Pancreas (tissue), 10 donors: ENCODE data around the gene CYP26B1. TPM values are rescaled to one million over a fixed set of nuclear protein-coding genes. Genes with fewer than 3 reads are reported as not detected.
A peak's percentile ranks its signal among the peaks of the same experiment; 100 is the strongest.

Experiments used
- ATAC-seq, 4 donors: fragments of 200-7000 bp; cut with Tn5 transposase; one replicate each; pipeline versions ENCODE4 v1.8.0 to v1.9.1; 2020; ENCODE audit warnings: mild to moderate bottlenecking in 4 of 4, moderate library complexity in 4 of 4
- DNase-seq, 6 donors: peaks; one replicate each; pipeline ENCODE4 v3.0.0-alpha.2; 2020
- FAIRE-seq: peaks from 2 replicates; lab custom pipeline; 2012; peaks lifted over from hg19 to GRCh38; lab: Jason Lieb, UNC
- H3K27ac ChIP-seq, 4 donors: fragments of 200-600 bp; sonication (generic); 1 replicate in 3 of 4; 2 replicates in 1 of 4; pipeline versions ENCODE4 v1.5.0 to v1.8.0; 2020
- H3K27me3 ChIP-seq, 4 donors: fragments of 200-600 bp; one replicate each; pipeline ENCODE4 v1.8.0; 2021
- H3K36me3 ChIP-seq, 3 donors: fragments of 200-600 bp; sonication (generic) in 1 of 3; one replicate each; pipeline versions ENCODE4 v1.5.0 to v1.8.0; 2020 to 2021
- H3K4me1 ChIP-seq, 3 donors: fragments of 200-600 bp; one replicate each; pipeline ENCODE4 v1.8.0; 2021
- H3K4me3 ChIP-seq, 4 donors: fragments of 200-600 bp; sonication (generic) in 2 of 4; one replicate each; pipeline versions ENCODE4 v1.5.0 to v1.8.0; 2020 to 2021
- H3K9me3 ChIP-seq, 4 donors: fragments of 200-600 bp; one replicate each; pipeline ENCODE4 v1.8.0; 2021
- CTCF ChIP-seq, 4 donors: fragments of 200-600 bp; sonication (generic) in 3 of 4; IDR thresholded peaks; one replicate each; pipeline versions ENCODE4 v1.5.0 to v1.8.0; 2021; ENCODE audit warnings: antibody characterized with exemption in 4 of 4
- WGBS, 2 donors: extraction: QIAGEN DNeasy Blood & Tissue Kit; methylation state at CpG; one replicate each; pipeline ENCODE4 v1.1.7; 2013; 5-methylcytosine and 5-hydroxymethylcytosine counted together
- intact Hi-C, 3 donors: fragments of 100-400 bp; cut with DNase I; formaldehyde crosslinking; loops; one replicate each; pipeline versions ENCODE4 v1.11.1 to v1.14.2; 2022
- polyA plus RNA-seq, 2 donors: library from polyadenylated mRNA; stranded (reverse); fragments of 200-250 nt; gene quantifications; one replicate each; pipeline ENCODE4 v1.2.3, GENCODE V29; 2013
- total RNA-seq, 6 donors: library from RNA; stranded (reverse); fragmentation: NEBNext Ultra II Directional in 4 of 6; extraction: Animal tissue kit (Norgen Biotek cat#: 25700) in 4 of 6; gene quantifications; one replicate each; pipeline versions ENCODE4 v1.2.1 to v1.2.4, GENCODE V29; 2021 to 2023
- donor health status: healthy with polysubstance abuse.
- donor health status: DM: no; HTN: no; CAD: no; lungs with moderate emphysema.
- donor health status: DM: no; HTN: no; CAD: no.
- donor health status: control.
- donor health status: control.
- donor health status: Bipolar disorder and iron deficiency.
- donor health status: DM: yes; HTN: yes; CAD: no.
- donor health status: DM: no; HTN: no; CAD: no.
- donor health status: DM: no; HTN: no; CAD: no.
- donor health status: DM: yes; HTN: yes; CAD: no.

The CYP26B1 gene
- total and polyA plus RNA-seq, 8 donors = 0.16 to 1.3 (median 0.46) TPM

GRCh38 chr2:72145289-72145657 is 2.4 kb downstream of the CYP26B1 start:
- Histone ChIP-seq H3K27me3 (peaks cover 0 to 26% (median 2%) of the 10 kb centered on the region in 4 donors), H3K27ac (no peak overlapping the region), H3K36me3 (no peaks in the 10 kb centered on the region), H3K9me3 (no peaks in the 10 kb centered on the region), H3K4me3 (peak overlapping the region; percentile 20 to 43 (median 33)), H3K4me1 (peaks cover 12 to 29% (median 16%) of the 10 kb centered on the region in 3 donors)
- intact Hi-C loops = loop anchor here (5.0 to 10.0 kb wide), 4 partner anchors 218 to 600 kb away; no protein-coding TSS in a partner anchor
- peak; percentile 3 to 10 (median 7) for ATAC-seq
- 1% methylated on average over 29 of the region's 29 CpGs for WGBS, 2 donors
- no peak for TF ChIP-seq CTCF (IDR thresholded peaks at IDR 0.05)
- no peak for FAIRE-seq
- DNase-seq = peak in 2 of 6 donors; percentile 35 to 64

- WGBS, 2 donors = 1% methylated on average over 49 to 63 of the region's 63 CpGs
- peak in 3 of 6 donors; percentile 46 to 79 (median 73) for DNase-seq
- H3K4me1 ChIP-seq = peaks cover 12 to 25% (median 13%) of the 10 kb centered on the region in 3 donors
- intact Hi-C loops = loop anchor here (5.0 to 10.0 kb wide), 4 partner anchors 217 to 600 kb away; no protein-coding TSS in a partner anchor
- H3K36me3 ChIP-seq = no peaks in the 10 kb centered on the region
- no peak for TF ChIP-seq CTCF (IDR thresholded peaks at IDR 0.05)
- ATAC-seq = peak; percentile 22 to 65 (median 50)
- H3K27ac ChIP-seq = no peak overlapping the region
- FAIRE-seq = no peak
- H3K27me3 ChIP-seq = peaks cover 0 to 26% (median 2%) of the 10 kb centered on the region in 4 donors
- no peaks in the 10 kb centered on the region for H3K9me3 ChIP-seq
- H3K4me3 ChIP-seq = peak overlapping the region; percentile 20 to 43 (median 33)
Measured at GRCh38 chr2:72144632-72145288, 2.9 kb downstream of the CYP26B1 start.

- Histone ChIP-seq H3K4me3 (peak overlapping the region in 3 of 4 donors; percentile 20 to 43 (median 37)), H3K27ac (no peak overlapping the region), H3K27me3 (peaks cover 0 to 26% (median 2%) of the 10 kb centered on the region in 4 donors), H3K4me1 (peaks cover 8 to 20% (median 12%) of the 10 kb centered on the region in 3 donors), H3K9me3 (no peaks in the 10 kb centered on the region), H3K36me3 (no peaks in the 10 kb centered on the region)
- 11 to 15% methylated on average over 23 of the region's 23 CpGs for WGBS, 2 donors
- intact Hi-C loops = loop anchor here in 2 of 3 donors (10.0 kb wide), 2 partner anchors 219 to 599 kb away; no protein-coding TSS in a partner anchor
- TF ChIP-seq CTCF (IDR thresholded peaks at IDR 0.05) = no peak
- FAIRE-seq (no peak), ATAC-seq (no peak), DNase-seq (no peak)
Measured at GRCh38 chr2:72144274-72144631, 3.4 kb downstream of the CYP26B1 start.

GRCh38 chr2:72143441-72144273 is 4.0 kb downstream of the CYP26B1 start:
- no peaks in the 10 kb centered on the region for H3K36me3 ChIP-seq
- FAIRE-seq (no peak), DNase-seq (peak in 2 of 6 donors; percentile 63 to 64), ATAC-seq (peak in 3 of 4 donors; percentile 2 to 21 (median 4))
- intact Hi-C loops = loop anchor here in 2 of 3 donors (10.0 kb wide), 2 partner anchors 219 to 599 kb away; no protein-coding TSS in a partner anchor
- H3K4me3 ChIP-seq = peak overlapping the region in 1 of 4 donors; percentile 43
- no peaks in the 10 kb centered on the region for H3K9me3 ChIP-seq
- H3K4me1 ChIP-seq = peaks cover 8 to 19% (median 12%) of the 10 kb centered on the region in 3 donors
- 21 to 22% methylated on average over 63 to 65 of the region's 65 CpGs for WGBS, 2 donors
- no peak overlapping the region for H3K27ac ChIP-seq
- TF ChIP-seq CTCF (IDR thresholded peaks at IDR 0.05) = no peak
- peaks cover 0 to 26% (median 2%) of the 10 kb centered on the region in 4 donors for H3K27me3 ChIP-seq
